GM12878 (cell line): ENCODE measurements around the gene DPH1. TPM values are rescaled to one million over a fixed set of nuclear protein-coding genes. Genes with fewer than 3 reads are reported as not detected.

Experiments used
- ATAC-seq: fragments of 200-7000 bp; cut with Tn5 transposase; 3 replicates; pipeline ENCODE4 v1.9.1; 2020; ENCODE audit warnings: mild to moderate bottlenecking, moderate library complexity
- BruUV-seq: library from RNA; stranded (reverse); fragments of 400-500 nt; replicated peaks from 2 replicates; lab custom pipeline; 2021; lab: Mats Ljungman, UMichigan
- CTCF ChIA-PET: fragments of 300-600 bp; sonication (Branson Sonifier 250); formaldehyde crosslinking; extraction: SDS; loops from one replicate; lab custom pipeline; 2021; ENCODE audit warnings: inconsistent platforms; lab: Yijun Ruan, JAX
- POLR2A ChIA-PET: fragments of 350-600 bp; formaldehyde crosslinking; extraction: SDS; loops from one replicate; lab custom pipeline; 2021; ENCODE audit warnings: inconsistent platforms; lab: Charles Lee
- RAD21 ChIA-PET: fragments of 300-600 bp; sonication (Branson Sonifier 250); formaldehyde crosslinking; loops from one replicate; lab custom pipeline; 2023; ENCODE audit warnings: antibody characterized with exemption; ENCODE audit not compliant: unreplicated experiment; lab: Charles Lee
- SMC1A ChIA-PET: fragments of 300-600 bp; sonication (Branson Sonifier 250); formaldehyde crosslinking; loops from one replicate; lab custom pipeline; 2023; ENCODE audit not compliant: unreplicated experiment, uncharacterized antibody; lab: Charles Lee
- DNase-seq: peaks from one replicate; pipeline ENCODE4 v3.0.0-alpha.2; 2011; ENCODE audit warnings: low read depth, low spot score
- FAIRE-seq: peaks from 3 replicates; lab custom pipeline; 2011; peaks lifted over from hg19 to GRCh38; lab: Jason Lieb, UNC
- H2AFZ ChIP-seq: 2 replicates; pipeline ENCODE4 v1.6.0; 2011; ENCODE audit warnings: low read depth, low read length, control low read depth; ENCODE audit not compliant: control insufficient read depth
- H3K27ac ChIP-seq: 2 replicates; pipeline ENCODE4 v1.5.1; 2011; ENCODE audit warnings: control low read depth; ENCODE audit not compliant: control insufficient read depth, insufficient read depth
- H3K27me3 ChIP-seq, 2 experiments: replicated peaks in 1 of 2; 2 replicates each; pipeline versions ENCODE4 v1.6.0 to v1.6.1; 2011; ENCODE audit warnings: low read length in 1 of 2; ENCODE audit not compliant: control insufficient read depth in 2 of 2, insufficient read depth in 2 of 2
- H3K36me3 ChIP-seq, 2 experiments: 2 replicates each; pipeline ENCODE4 v1.5.1; 2011; ENCODE audit warnings: low read length in 1 of 2; ENCODE audit not compliant: control insufficient read depth in 2 of 2, insufficient read depth in 2 of 2
- H3K4me1 ChIP-seq: 2 replicates; pipeline ENCODE4 v1.6.1; 2011; ENCODE audit warnings: mild to moderate bottlenecking, low read length, moderate library complexity, mixed read lengths; ENCODE audit not compliant: control insufficient read depth, insufficient read depth
- H3K4me2 ChIP-seq: 2 replicates; pipeline ENCODE4 v1.6.0; 2011; ENCODE audit warnings: control low read depth; ENCODE audit not compliant: control insufficient read depth, insufficient read depth
- H3K4me3 ChIP-seq: fragments of 200-600 bp; sonication (generic); 2 replicates; pipeline ENCODE4 v1.5.1; 2016
- H3K79me2 ChIP-seq: 2 replicates; pipeline ENCODE4 v1.6.0; 2011; ENCODE audit warnings: low read length; ENCODE audit not compliant: control insufficient read depth, insufficient read depth
- H3K9ac ChIP-seq: 2 replicates; pipeline ENCODE4 v1.8.0; 2011; ENCODE audit warnings: low read length, control low read depth, mixed read lengths; ENCODE audit not compliant: control insufficient read depth, insufficient read depth
- H3K9me3 ChIP-seq: replicated peaks from 3 replicates; pipeline ENCODE4 v1.5.1; 2011; ENCODE audit warnings: mild to moderate bottlenecking, low read length; ENCODE audit not compliant: control insufficient read depth, insufficient read depth
- H4K20me1 ChIP-seq: 2 replicates; pipeline ENCODE4 v1.6.0; 2011; ENCODE audit not compliant: control insufficient read depth, insufficient read depth
- BMI1 ChIP-seq: fragments of 450-650 bp; IDR thresholded peaks from 2 replicates; pipeline ENCODE4 v1.6.1; 2016; ENCODE audit warnings: mild to moderate bottlenecking, moderate library complexity, borderline replicate concordance
- CTCF ChIP-seq, 3 experiments: IDR thresholded peaks in 2 of 3; conservative IDR thresholded peaks in 1 of 3; 2 replicates each; pipeline ENCODE4 v1.5.1; 2011; ENCODE audit warnings: low read depth in 3 of 3, low read length in 3 of 3, mild to moderate bottlenecking in 3 of 3, control low read depth in 2 of 3, moderate library complexity in 2 of 3, inconsistent platforms in 1 of 3, mixed read lengths in 1 of 3; ENCODE audit not compliant: control insufficient read depth in 2 of 3, insufficient read depth in 1 of 3; ENCODE audit errors: extremely low read depth in 1 of 3
- DPF2 ChIP-seq: fragments of 450-650 bp; IDR thresholded peaks from 2 replicates; pipeline ENCODE4 v1.6.1; 2017; ENCODE audit warnings: mild to moderate bottlenecking
- E4F1 ChIP-seq: fragments of 450-650 bp; IDR thresholded peaks from 2 replicates; pipeline ENCODE4 v1.6.1; 2018; ENCODE audit warnings: borderline replicate concordance, mild to moderate bottlenecking; ENCODE audit not compliant: partially characterized antibody
- HCFC1 ChIP-seq: fragments of 150-350 bp; IDR thresholded peaks from 2 replicates; pipeline ENCODE4 v1.6.1; 2014; ENCODE audit warnings: low read length
- PAX5 ChIP-seq: IDR thresholded peaks from 2 replicates; pipeline ENCODE4 v1.6.1; 2011; ENCODE audit warnings: low read depth, low read length, borderline replicate concordance
- POLR2A ChIP-seq: IDR thresholded peaks from 2 replicates; pipeline ENCODE4 v1.6.1; 2011; ENCODE audit warnings: low read depth, mild to moderate bottlenecking, low read length
- POLR2AphosphoS5 ChIP-seq: IDR thresholded peaks from 2 replicates; pipeline ENCODE4 v1.6.1; 2011; ENCODE audit warnings: mild to moderate bottlenecking, low read length, inconsistent platforms
- TAF1 ChIP-seq: IDR thresholded peaks from 2 replicates; pipeline ENCODE4 v1.6.1; 2011; ENCODE audit warnings: mild to moderate bottlenecking, low read depth, low read length, borderline replicate concordance
- USF2 ChIP-seq: IDR thresholded peaks from 2 replicates; pipeline ENCODE4 v1.6.1; 2011; ENCODE audit warnings: low read depth, low read length, improper control_type of control experiment, borderline replicate concordance
- ZNF384 ChIP-seq: IDR thresholded peaks from 2 replicates; pipeline ENCODE4 v1.6.1; 2012; ENCODE audit warnings: low read depth, mild to moderate bottlenecking, low read length, improper control_type of control experiment, borderline replicate concordance
- ZSCAN29 ChIP-seq: fragments of 450-650 bp; IDR thresholded peaks from 2 replicates; pipeline ENCODE4 v1.6.1; 2017; ENCODE audit warnings: mild to moderate bottlenecking, moderate library complexity
- WGBS: methylation state at CpG from one replicate; pipeline ENCODE4 v1.1.6; 2016; ENCODE audit warnings: low lambda C conversion rate; ENCODE audit not compliant: insufficient replicate concordance, insufficient coverage; ENCODE audit errors: missing lambda C conversion rate; 5-methylcytosine and 5-hydroxymethylcytosine counted together
- in situ Hi-C: fragments of 300-500 bp; cut with MboI; formaldehyde crosslinking; loops from 9 replicates; pipeline ENCODE4 v1.14.3; 2018; ENCODE audit warnings: mixed read lengths
- intact Hi-C: fragments of 100-400 bp; cut with micrococcal nuclease; formaldehyde crosslinking; loops from one replicate; pipeline ENCODE4 v1.14.2; 2022; ENCODE audit not compliant: unreplicated experiment
- polyA plus RNA-seq, 11 experiments: library from polyadenylated mRNA; depleted of rRNA in 4 of 11; unstranded in 6 of 11; stranded (reverse) in 5 of 11; fragments of >200 nt; fragmentation: Nextera tagmentation in 4 of 11; fragmentation: Illumina TruSeq in 1 of 11; extraction: Ambion mirVana in 4 of 11; extraction: Trizol in 1 of 11; gene quantifications; 1 replicate in 1 of 11; 2 replicates in 10 of 11; pipeline versions ENCODE4 v1.2.1 to v1.2.3, GENCODE V29; 2011 to 2016; ENCODE audit warnings: inconsistent platforms in 2 of 11, missing spikeins in 2 of 11, low read depth in 1 of 11
- total RNA-seq, 4 experiments: library from RNA; depleted of rRNA in 3 of 4; stranded (reverse); fragments of >200 nt in 3 of 4; fragmentation: Illumina TruSeq in 1 of 4; extraction: Trizol in 1 of 4; gene quantifications; 2 replicates each; pipeline versions ENCODE4 v1.2.1 to v1.2.3, GENCODE V29; 2013 to 2021

Gene DPH1
- total and polyA plus RNA-seq, 10 of the 15 experiments (the other 5 are each of a cell fraction or from before 2014, with no cell fraction given) = 0.29 to 33.6 (median 20.2) TPM

GRCh38 chr17:2053380-2054261 lies 23.7 kb downstream of the DPH1 start (continued):
- peak; percentile 100 for TF ChIP-seq BMI1
- TF ChIP-seq CTCF (IDR thresholded peaks at IDR 0.05 in 2 of 3, conservative IDR thresholded peaks at IDR 0.05 in 1 of 3; ENCODE audit: control insufficient read depth in 2 of 3, extremely low read depth in 1 of 3, insufficient read depth in 1 of 3, low read depth in 3 of 3, low read length in 3 of 3) = peak; percentile 59 to 85 (median 75)
- TF ChIP-seq PAX5 = peak; percentile 25; the same call in 1 of the 2 replicates
- peak; percentile 92 for TF ChIP-seq DPF2
- TF ChIP-seq TAF1 = peak; percentile 44; the same call in 1 of the 2 replicates
- 0 out of 2 replicates have a peak, but pooled peaks have one; percentile 40 for TF ChIP-seq POLR2A
- TF ChIP-seq, all 136 proteins: peak for 38

DNA sequence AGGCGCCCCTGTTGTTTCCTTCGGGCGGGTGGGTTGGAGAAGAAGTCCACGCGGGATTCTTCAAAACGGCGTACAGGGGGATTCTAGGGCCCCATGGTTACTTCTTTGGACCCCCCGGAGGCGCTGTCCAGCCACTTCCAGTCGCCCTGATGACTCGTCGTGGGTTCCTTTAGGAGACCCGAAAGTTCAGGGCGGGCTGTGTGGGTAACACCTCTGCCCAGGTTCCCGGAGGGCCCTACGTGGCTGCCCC lies 24.2 kb downstream of the DPH1 start:
- FAIRE-seq = no peak
- TF ChIP-seq USF2 = no peak
- TF ChIP-seq HCFC1 = no peak
- TF ChIP-seq ZSCAN29 = no peak
- TF ChIP-seq E4F1 = no peak
- no peak for TF ChIP-seq POLR2AphosphoS5
- TF ChIP-seq ZNF384 = no peak

More for the DNA sequence above, 24.2 kb downstream of the DPH1 start:
- Histone ChIP-seq H3K4me1 (peaks cover 15% of the 10 kb centered on the region), H3K9ac (peak overlapping the region; percentile 53; the same call in 1 of the 2 replicates), H3K27me3 (peaks cover 2% of the 10 kb centered on the region in 2 experiments; a peak in 3 of 4 replicates), H3K27ac (peak overlapping the region; percentile 80), H3K4me2 (peak overlapping the region; percentile 99), H4K20me1 (no peaks in the 10 kb centered on the region), H3K36me3 (peaks cover 0 to 9% of the 10 kb centered on the region in 2 experiments; a peak in 2 of 4 replicates), H3K4me3 (peak overlapping the region; percentile 77), H3K9me3 (no peaks in the 10 kb centered on the region; the same call in 2 of the 3 replicates), H2AFZ (peak overlapping the region; percentile 56), H3K79me2 (peaks cover 48% of the 10 kb centered on the region)
- ATAC-seq = no peak
- in situ Hi-C loops (loop anchor here (5.0 kb wide), 1 partner anchor 298 kb away; no protein-coding TSS in a partner anchor), intact Hi-C loops (loop anchor here (1.0 to 5.0 kb wide), 3 partner anchors 116 to 283 kb away; partner anchors contain the start of genes SGSM2 and TSR1)
- ChIA-PET RAD21 (interaction anchor here (0.6 to 8.4 kb wide), 30 partner anchors 11 to 292 kb away, joined by 3 to 271 read pairs (median 7); partner anchors contain the start of genes SERPINF1 and TSR1), SMC1A (interaction anchor here (0.8 to 8.6 kb wide), 13 partner anchors 16 to 228 kb away, joined by 3 to 141 read pairs (median 4); no protein-coding TSS in a partner anchor), POLR2A (interaction anchor here (0.6 to 6.7 kb wide), 9 partner anchors 36 to 226 kb away, joined by 3 to 61 read pairs (median 4); no protein-coding TSS in a partner anchor), CTCF (interaction anchor here (0.5 to 8.4 kb wide), 34 partner anchors 15 to 362 kb away, joined by 3 to 265 read pairs (median 6); no protein-coding TSS in a partner anchor)
- WGBS = under 1% methylated on average over 16 of the region's 16 CpGs
- no TSS peak for BruUV-seq
- DNase-seq = no peak
